Lung (tissue), 12 donors: ENCODE data around the gene PRKCQ. TPM values are rescaled to one million over a fixed set of nuclear protein-coding genes. Genes with fewer than 3 reads are reported as not detected.

Source experiments
- ATAC-seq: fragments of 200-7000 bp; cut with Tn5 transposase; one replicate; pipeline ENCODE4 v1.9.1; 2020; ENCODE audit warnings: moderate number of reproducible peaks; ENCODE audit not compliant: insufficient read depth, low FRiP score
- DNase-seq, 3 donors: peaks; one replicate each; pipeline ENCODE4 v3.0.0-alpha.2; 2013 to 2017
- H3K27ac ChIP-seq, 2 donors: one replicate each; pipeline ENCODE4 v1.5.1; 2013; ENCODE audit warnings: mild to moderate bottlenecking in 2 of 2, moderate library complexity in 2 of 2, control low read depth in 1 of 2, inconsistent platforms in 1 of 2, low read depth in 1 of 2, low read length in 1 of 2
- H3K27me3 ChIP-seq, 3 donors: one replicate each; pipeline ENCODE4 v1.5.1; 2013; ENCODE audit warnings: low read length in 2 of 3; ENCODE audit not compliant: control insufficient read depth in 3 of 3, insufficient read depth in 3 of 3
- H3K36me3 ChIP-seq, 4 donors: one replicate each; pipeline ENCODE4 v1.5.1; 2013; ENCODE audit warnings: low read length in 4 of 4, mild to moderate bottlenecking in 1 of 4, moderate library complexity in 1 of 4; ENCODE audit not compliant: control insufficient read depth in 4 of 4, insufficient read depth in 4 of 4
- H3K4me1 ChIP-seq, 5 donors: one replicate each; pipeline ENCODE4 v1.5.1; 2013; ENCODE audit warnings: low read length in 5 of 5, mild to moderate bottlenecking in 2 of 5, moderate library complexity in 1 of 5; ENCODE audit not compliant: control insufficient read depth in 5 of 5, insufficient read depth in 5 of 5
- H3K4me3 ChIP-seq: one replicate; pipeline ENCODE4 v1.5.1; 2013; ENCODE audit warnings: mild to moderate bottlenecking, control low read depth, moderate library complexity
- H3K9ac ChIP-seq, 2 donors: one replicate each; pipeline ENCODE4 v1.5.1; 2013; ENCODE audit warnings: low read length in 2 of 2, control low read depth in 1 of 2; ENCODE audit not compliant: insufficient read depth in 1 of 2
- H3K9me3 ChIP-seq, 4 donors: one replicate each; pipeline ENCODE4 v1.5.1; 2013; ENCODE audit warnings: low read length in 3 of 4, mild to moderate bottlenecking in 1 of 4, moderate library complexity in 1 of 4; ENCODE audit not compliant: control insufficient read depth in 4 of 4, insufficient read depth in 3 of 4
- CTCF ChIP-seq: IDR thresholded peaks from 2 replicates; pipeline ENCODE4 v1.5.1; 2012; ENCODE audit warnings: mild to moderate bottlenecking; ENCODE audit errors: control extremely low read depth, extremely low read depth
- WGBS, 2 donors: extraction: QIAGEN DNeasy Blood & Tissue Kit; methylation state at CpG; one replicate each; pipeline ENCODE4 v1.1.7; 2013; 5-methylcytosine and 5-hydroxymethylcytosine counted together
- polyA plus RNA-seq, 2 donors: library from polyadenylated mRNA; stranded (reverse); fragments of 200-250 nt; gene quantifications; one replicate each; pipeline ENCODE4 v1.2.1, GENCODE V29; 2013
- total RNA-seq, 2 donors: library from RNA; depleted of rRNA in 1 of 2; stranded (reverse); fragments of >200 nt in 1 of 2; gene quantifications; one replicate each; pipeline ENCODE4 v1.2.1, GENCODE V29; 2014 to 2021
- donor health status: control.
- donor health status: control.
- donor health status: Bipolar disorder and iron deficiency.
- donor health status: healthy.
- donor health status: DM: yes; HTN: yes; CAD: no.

The PRKCQ gene
- total and polyA plus RNA-seq, 4 donors = 2.8 to 9.1 (median 7.2) TPM

GRCh38 chr10:6491841-6492609 lies 88.1 kb downstream of the PRKCQ start:
- Histone ChIP-seq H3K36me3 (peaks cover 0 to 1% (median 0%) of the 10 kb centered on the region in 4 donors), H3K4me3 (no peak overlapping the region), H3K9ac (no peak overlapping the region), H3K9me3 (no peaks in the 10 kb centered on the region), H3K27ac (no peak overlapping the region), H3K27me3 (no peaks in the 10 kb centered on the region), H3K4me1 (no peaks in the 10 kb centered on the region)
- ATAC-seq (no peak), DNase-seq (no peak)
- TF ChIP-seq CTCF = no peak
- WGBS, 2 donors = 70 to 84% methylated on average over 9 of the region's 9 CpGs

GRCh38 chr10:6490614-6491013 lies 89.5 kb downstream of the PRKCQ start:
- TF ChIP-seq CTCF = no peak
- Histone ChIP-seq H3K27ac (no peak overlapping the region), H3K27me3 (no peaks in the 10 kb centered on the region), H3K9ac (no peak overlapping the region), H3K4me1 (no peaks in the 10 kb centered on the region), H3K36me3 (peaks cover 0 to 1% (median 0%) of the 10 kb centered on the region in 4 donors), H3K9me3 (peaks cover 0 to 3% (median 0%) of the 10 kb centered on the region in 4 donors), H3K4me3 (no peak overlapping the region)
- no peak for DNase-seq
- no peak for ATAC-seq
- 64 to 70% methylated on average over 4 of the region's 4 CpGs for WGBS, 2 donors

GRCh38 chr10:6487920-6488319 lies 92.2 kb downstream of the PRKCQ start:
- H3K36me3 ChIP-seq = peaks cover 0 to 1% (median 0%) of the 10 kb centered on the region in 4 donors
- no peak overlapping the region for H3K4me3 ChIP-seq
- H3K4me1 ChIP-seq = no peaks in the 10 kb centered on the region
- no peak for ATAC-seq
- no peaks in the 10 kb centered on the region for H3K27me3 ChIP-seq
- no peak for DNase-seq
- peaks cover 0 to 3% (median 0%) of the 10 kb centered on the region in 4 donors for H3K9me3 ChIP-seq
- H3K9ac ChIP-seq = no peak overlapping the region
- 84 to 96% methylated on average over 5 of the region's 5 CpGs for WGBS, 2 donors
- no peak overlapping the region for H3K27ac ChIP-seq
- no peak for TF ChIP-seq CTCF

- Histone ChIP-seq H3K4me1 (no peaks in the 10 kb centered on the region), H3K9ac (no peak overlapping the region), H3K4me3 (no peak overlapping the region), H3K36me3 (peaks cover 0 to 4% (median 0%) of the 10 kb centered on the region in 4 donors), H3K27ac (no peak overlapping the region), H3K27me3 (peaks cover 0 to under 1% (median 0%) of the 10 kb centered on the region in 3 donors), H3K9me3 (peaks cover 0 to 3% (median 0%) of the 10 kb centered on the region in 4 donors)
- ATAC-seq = no peak
- no peak for TF ChIP-seq CTCF
- no peak for DNase-seq
- 88 to 92% methylated on average over 6 of the region's 6 CpGs for WGBS, 2 donors
These were observed 93.8 kb downstream of the PRKCQ start for GRCh38 chr10:6486309-6486708.
